GM21381 (cell line): Measurements from ENCODE around the gene ZKSCAN4.

Experiments used
- ATAC-seq: cut with Tn5 transposase; IDR thresholded peaks from one replicate; pipeline ENCODE4 v1.9.1; 2021; ENCODE audit warnings: mild to moderate bottlenecking, moderate library complexity; ENCODE audit not compliant: unreplicated experiment

ZKSCAN4 gene

GRCh38 chr6:28250747-28251146, 1.3 kb downstream of the ZKSCAN4 start:
- ATAC-seq = no peak

- no peak for ATAC-seq
Observed at GRCh38 chr6:28248916-28249315, 3.2 kb downstream of the ZKSCAN4 start.

GRCh38 chr6:28245206-28245941, 6.7 kb downstream of the ZKSCAN4 start:
- ATAC-seq = no peak

GRCh38 chr6:28243946-28244345, 8.1 kb downstream of the ZKSCAN4 start:
- ATAC-seq = no peak

GRCh38 chr6:28240471-28240870, 11.6 kb downstream of the ZKSCAN4 start:
- ATAC-seq = no peak

GRCh38 chr6:28239636-28240035, 12.4 kb downstream of the ZKSCAN4 start:
- no peak for ATAC-seq

GRCh38 chr6:28235912-28236452, 16.1 kb downstream of the ZKSCAN4 start:
- no peak for ATAC-seq

- ATAC-seq = no peak
Observed at GRCh38 chr6:28232785-28233184, 19.3 kb downstream of the ZKSCAN4 start.

GRCh38 chr6:28226460-28226859, 25.6 kb downstream of the ZKSCAN4 start:
- no peak for ATAC-seq

- ATAC-seq = peak; percentile 91
Observed at GRCh38 chr6:28225056-28225834, 26.8 kb downstream of the ZKSCAN4 start, which contains the start of gene ZSCAN9. TSS of gene ZSCAN9 (plus strand) at chr6:28225275. CDS start at chr6:28227085, 1,810 bp downstream.

- no peak for ATAC-seq
Observed at GRCh38 chr6:28224131-28225055, 27.7 kb downstream of the ZKSCAN4 start.

GRCh38 chr6:28220257-28221133, 31.6 kb downstream of the ZKSCAN4 start:
- ATAC-seq = no peak

- peak; percentile 63 for ATAC-seq
Observed at GRCh38 chr6:28218312-28219248, 33.5 kb downstream of the ZKSCAN4 start.

- no peak for ATAC-seq
Observed at GRCh38 chr6:28217890-28218289, 34.2 kb downstream of the ZKSCAN4 start.

- ATAC-seq = no peak
Observed at GRCh38 chr6:28215425-28215824, 36.6 kb downstream of the ZKSCAN4 start.

- ATAC-seq = no peak
Observed at GRCh38 chr6:28213213-28213523, 38.9 kb downstream of the ZKSCAN4 start.

- peak; percentile 44 for ATAC-seq
Observed at GRCh38 chr6:28212510-28213212, 39.4 kb downstream of the ZKSCAN4 start.

- peak; percentile 26 for ATAC-seq
Observed at GRCh38 chr6:28211840-28212509, 40.1 kb downstream of the ZKSCAN4 start.
